GM13976 (cell line): ENCODE results near the gene ARAP1.

Experiments
- DNase-seq: peaks from one replicate; pipeline ENCODE4 v3.0.0; 2012; ENCODE audit warnings: low spot score
- in situ Hi-C: fragments of 300-500 bp; cut with MboI; formaldehyde crosslinking; loops from one replicate; pipeline ENCODE4 v1.12.0; 2022; ENCODE audit warnings: low sequenced_read_pairs, mixed read lengths, inconsistent platforms; ENCODE audit not compliant: unreplicated experiment
- TF ChIP-seq, protein P1 (sequence below): IDR thresholded peaks from 2 replicates; pipeline ENCODE4 v1.5.1; 2012; ENCODE audit warnings: borderline replicate concordance, mild to moderate bottlenecking; ENCODE audit not compliant: insufficient read depth; ENCODE audit errors: extremely low read depth, missing control alignments, control extremely low read depth

The ARAP1 gene

DNA sequence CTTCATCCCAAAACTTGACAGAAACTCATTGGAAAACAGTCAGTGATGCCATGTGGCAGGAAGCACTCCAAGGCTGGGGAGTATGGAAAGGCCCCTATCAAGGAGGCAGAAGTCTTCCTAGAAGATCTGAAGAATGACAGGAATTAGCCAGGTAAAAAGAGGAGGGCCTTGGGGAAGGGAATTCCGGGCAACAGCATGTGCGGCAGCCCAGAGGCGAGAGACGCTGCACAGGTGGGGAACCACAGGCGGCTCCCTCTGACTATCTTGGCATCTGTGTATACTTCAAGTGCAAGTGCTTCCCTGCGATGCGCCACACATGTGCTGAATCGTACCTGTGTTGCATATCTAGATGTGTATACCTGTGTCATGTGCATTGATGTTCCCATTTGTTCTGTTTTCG lies 90.7 kb downstream of the ARAP1 start:
- in situ Hi-C loops = no loop called here

DNA sequence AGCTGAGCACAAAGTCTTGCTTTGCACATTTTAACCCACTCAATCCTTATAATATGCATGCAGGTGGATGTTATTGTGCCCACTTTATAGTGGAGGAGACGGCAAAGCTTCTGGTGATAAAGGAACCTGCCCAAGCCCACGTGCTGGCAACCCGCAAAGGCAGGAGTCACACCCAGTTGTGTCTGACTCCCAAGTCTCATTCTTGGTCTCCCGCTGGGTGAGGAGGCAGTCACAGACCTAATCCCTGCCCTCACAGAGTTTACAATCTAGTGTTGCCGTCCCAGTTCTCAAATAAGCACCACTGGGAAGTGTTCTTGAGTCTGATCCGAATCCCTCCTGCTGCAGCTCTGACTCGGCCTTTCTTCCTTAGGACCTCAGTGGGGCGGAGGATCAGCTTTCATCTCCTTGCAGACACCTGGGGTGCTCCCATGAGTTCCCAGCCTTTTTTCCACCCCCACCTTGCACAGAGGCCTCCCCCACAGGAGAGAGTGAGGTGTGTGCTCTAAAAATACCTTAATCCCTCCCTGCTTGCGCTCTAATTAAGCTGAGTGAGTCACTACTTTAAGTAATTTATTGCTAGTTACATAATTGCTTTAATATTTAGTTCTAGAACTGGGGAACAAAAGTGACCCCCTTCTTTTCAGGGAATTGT lies 93.1 kb downstream of the ARAP1 start:
- DNase-seq = no peak
- in situ Hi-C loops = no loop called here
- TF ChIP-seq, protein P1, sequence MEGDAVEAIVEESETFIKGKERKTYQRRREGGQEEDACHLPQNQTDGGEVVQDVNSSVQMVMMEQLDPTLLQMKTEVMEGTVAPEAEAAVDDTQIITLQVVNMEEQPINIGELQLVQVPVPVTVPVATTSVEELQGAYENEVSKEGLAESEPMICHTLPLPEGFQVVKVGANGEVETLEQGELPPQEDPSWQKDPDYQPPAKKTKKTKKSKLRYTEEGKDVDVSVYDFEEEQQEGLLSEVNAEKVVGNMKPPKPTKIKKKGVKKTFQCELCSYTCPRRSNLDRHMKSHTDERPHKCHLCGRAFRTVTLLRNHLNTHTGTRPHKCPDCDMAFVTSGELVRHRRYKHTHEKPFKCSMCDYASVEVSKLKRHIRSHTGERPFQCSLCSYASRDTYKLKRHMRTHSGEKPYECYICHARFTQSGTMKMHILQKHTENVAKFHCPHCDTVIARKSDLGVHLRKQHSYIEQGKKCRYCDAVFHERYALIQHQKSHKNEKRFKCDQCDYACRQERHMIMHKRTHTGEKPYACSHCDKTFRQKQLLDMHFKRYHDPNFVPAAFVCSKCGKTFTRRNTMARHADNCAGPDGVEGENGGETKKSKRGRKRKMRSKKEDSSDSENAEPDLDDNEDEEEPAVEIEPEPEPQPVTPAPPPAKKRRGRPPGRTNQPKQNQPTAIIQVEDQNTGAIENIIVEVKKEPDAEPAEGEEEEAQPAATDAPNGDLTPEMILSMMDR = no peak

More for the DNA sequence above, 90.7 kb downstream of the ARAP1 start:
- TF ChIP-seq, protein P1 = no peak
- DNase-seq = no peak

DNA sequence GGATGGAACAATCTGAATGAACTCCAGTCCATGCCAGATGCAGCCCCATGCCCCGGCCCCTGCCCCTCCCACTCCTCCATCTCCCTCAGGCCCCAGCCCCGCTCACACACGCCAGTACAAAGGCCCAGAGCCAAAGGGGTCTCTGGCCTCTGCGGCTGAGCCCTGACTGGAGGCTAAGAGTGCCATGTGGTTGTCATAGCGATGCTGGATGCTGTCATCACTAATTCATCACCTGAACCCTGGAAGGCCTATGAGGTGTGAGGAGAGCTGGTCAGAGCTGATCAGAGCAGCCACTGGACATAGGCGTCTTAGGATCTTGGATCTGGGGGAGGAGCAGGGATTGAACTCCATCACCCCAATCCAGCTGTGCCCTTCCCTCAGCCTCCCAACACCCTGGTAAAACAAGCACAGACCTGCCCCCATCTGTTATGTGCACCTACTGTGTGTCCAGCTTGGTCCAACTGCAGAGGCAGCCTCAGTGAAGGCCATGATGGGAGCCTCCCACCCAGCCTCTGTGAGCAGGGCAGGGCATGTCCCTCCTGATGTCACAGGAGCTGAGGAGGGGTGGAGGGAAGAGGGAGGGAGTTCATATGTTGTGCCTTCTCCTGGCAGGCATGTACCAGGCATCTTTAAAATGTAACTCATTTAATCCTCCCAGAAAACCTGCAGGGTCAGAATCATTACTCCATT lies 94.7 kb downstream of the ARAP1 start:
- DNase-seq = no peak
- TF ChIP-seq, protein P1 = no peak
- in situ Hi-C loops = no loop called here

DNA sequence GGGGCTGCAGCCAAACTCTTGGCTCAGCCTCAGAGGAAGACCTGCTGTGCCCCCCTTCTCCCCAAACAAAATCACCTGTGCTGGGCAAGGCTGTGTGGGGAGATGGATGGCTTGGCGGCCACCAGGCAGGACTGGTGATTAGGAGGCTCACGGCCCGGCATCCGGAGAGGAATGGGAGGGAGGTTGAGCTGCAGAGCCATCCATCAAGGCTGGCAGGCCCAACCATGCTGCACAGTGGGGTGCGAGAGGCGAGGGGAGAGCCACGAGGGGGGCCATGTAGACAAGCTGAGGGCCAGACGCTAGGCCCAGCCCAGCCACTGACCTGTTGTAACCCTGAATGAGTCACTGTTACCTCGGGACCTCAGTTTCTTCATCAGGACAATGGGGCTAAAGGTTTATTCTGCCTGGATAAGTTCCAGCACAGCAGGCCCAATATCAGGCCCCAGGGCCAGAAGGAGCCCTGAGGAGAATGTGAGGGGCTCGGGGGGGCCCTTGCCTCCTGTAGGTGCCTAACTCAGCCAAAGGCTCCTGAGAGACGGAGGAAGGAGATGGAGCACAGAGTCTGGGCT lies 96.2 kb downstream of the ARAP1 start:
- TF ChIP-seq, protein P1 = no peak
- in situ Hi-C loops = no loop called here
- no peak for DNase-seq

DNA sequence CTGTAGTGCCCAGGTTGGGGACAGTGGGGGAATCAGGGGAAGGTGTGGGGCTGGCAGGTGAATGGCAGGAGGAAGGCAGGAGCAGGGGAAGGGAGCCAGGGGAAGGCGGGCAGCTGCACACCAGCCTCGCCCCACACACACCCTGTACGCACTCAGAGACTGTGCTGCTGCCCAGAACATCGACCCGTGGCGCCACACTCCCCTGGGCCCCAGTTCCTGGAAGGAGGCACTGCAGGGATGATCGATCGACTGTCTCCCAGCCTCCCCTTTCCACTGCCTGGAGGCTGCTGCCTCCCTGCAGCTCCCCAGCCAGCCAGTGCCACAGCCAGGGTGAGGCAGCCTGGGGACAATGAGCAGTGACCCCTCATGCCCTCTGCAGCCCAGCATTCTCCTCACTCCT lies 97.2 kb downstream of the ARAP1 start:
- in situ Hi-C loops = no loop called here
- DNase-seq = no peak
- TF ChIP-seq, protein P1 = no peak

DNA sequence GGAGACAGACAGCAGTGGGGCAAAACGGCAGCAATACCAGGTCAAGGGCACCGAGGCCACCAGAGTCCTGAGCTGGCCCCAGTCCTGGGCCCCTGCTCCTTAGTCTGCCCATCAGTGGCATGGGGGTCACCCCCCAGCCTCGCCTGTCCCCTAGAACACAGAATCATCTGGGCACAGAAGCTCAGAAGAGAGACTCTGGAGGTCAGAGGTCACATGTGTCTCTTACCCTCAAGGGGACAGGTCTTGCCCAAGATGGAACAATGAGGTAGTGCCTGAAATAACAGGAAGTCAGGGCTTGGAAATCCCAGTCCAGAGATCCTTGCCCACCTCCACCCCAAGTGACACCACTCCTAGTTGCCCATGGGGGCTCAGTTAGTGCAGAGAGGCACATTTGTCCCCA lies 98.6 kb downstream of the ARAP1 start:
- TF ChIP-seq, protein P1 = no peak
- in situ Hi-C loops = no loop called here
- DNase-seq = no peak
